NCI-H2081 treated with DMSO at 0.1 percent for 48 hours (cell line): Measurements from ENCODE around the gene CRISP3.
"Not testable (repeated sequence)": the region's sequence is repeated elsewhere in the genome, so short reads cannot be mapped to it uniquely, and the experiment has no call there.

Experiments
- DNase-seq: peaks from one replicate; lab custom pipeline; 2025; lab: John Stamatoyannopoulos, UW

CRISP3 gene

DNA sequence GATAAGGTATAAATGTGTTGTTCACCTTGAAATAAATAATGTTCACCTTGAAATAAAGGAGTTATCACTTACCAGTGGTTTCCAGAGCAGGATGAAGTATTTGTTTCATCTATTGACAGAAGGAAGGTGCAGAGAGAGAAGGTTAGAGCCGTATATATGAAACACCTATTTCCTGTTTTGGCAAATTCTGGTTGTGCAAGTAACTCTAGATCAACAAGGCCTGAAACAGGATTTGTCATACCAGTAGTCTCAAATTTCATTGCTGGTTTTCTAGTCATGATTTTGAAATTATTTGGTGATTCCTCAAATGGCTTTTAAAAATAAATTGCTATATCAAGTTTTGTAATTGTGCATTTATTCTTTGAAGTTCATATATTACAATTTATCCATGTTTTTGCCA, at the start of gene CRISP3:
CRISP3 (minus strand) TSS at position 130 of the 400 bp plus-strand sequence; CDS start at position 109, 21 bp downstream.
- DNase-seq, result no peak

GRCh38 chr6:49790341-49790740, 46.2 kb upstream of the CRISP3 start:
- DNase-seq, result no peak

DNA sequence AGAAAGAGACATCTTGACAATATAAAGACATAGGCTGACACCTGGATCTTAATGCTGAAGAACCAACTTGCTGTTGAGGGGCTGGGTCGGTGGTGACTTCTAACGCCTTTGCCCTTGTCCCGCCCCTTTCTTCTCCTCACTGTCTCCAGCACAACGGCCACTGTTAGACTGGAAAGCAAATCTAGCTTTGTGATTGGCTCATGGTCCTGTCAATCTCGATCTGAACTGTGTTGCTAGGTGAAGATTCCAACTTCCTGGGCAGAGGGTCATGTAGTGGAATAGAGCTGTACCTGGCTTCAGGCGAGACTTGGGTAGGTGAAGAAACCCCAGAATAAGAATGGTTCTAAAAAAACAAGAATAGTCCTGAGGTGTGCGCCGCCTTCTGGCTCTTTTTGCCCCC, 43.0 kb upstream of the CRISP3 start, which contains the start of gene PGK2:
PGK2 (minus strand) TSS at position 110 of the 400 bp plus-strand sequence; CDS start at position 12, 98 bp downstream.
- DNase-seq, result no peak

DNA sequence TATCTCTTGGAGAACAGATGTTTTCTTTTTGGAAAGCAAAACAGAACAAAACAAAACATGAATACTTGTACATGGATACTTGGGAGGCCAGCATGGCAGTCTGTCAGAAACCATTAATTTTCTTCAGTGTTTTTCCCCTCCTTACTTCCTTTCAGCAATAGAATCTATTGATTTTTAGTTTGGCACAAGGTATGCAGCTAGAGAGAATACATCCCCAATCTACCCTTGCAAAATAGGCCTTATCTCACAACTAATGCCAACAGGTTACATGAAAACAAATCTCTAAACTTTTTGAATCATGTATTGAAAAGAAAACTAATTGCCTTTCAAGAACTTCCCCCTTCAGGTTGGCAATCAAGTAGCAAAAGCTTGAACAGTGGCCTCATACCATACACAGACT, 40.1 kb upstream of the CRISP3 start:
- DNase-seq, result no peak

DNA sequence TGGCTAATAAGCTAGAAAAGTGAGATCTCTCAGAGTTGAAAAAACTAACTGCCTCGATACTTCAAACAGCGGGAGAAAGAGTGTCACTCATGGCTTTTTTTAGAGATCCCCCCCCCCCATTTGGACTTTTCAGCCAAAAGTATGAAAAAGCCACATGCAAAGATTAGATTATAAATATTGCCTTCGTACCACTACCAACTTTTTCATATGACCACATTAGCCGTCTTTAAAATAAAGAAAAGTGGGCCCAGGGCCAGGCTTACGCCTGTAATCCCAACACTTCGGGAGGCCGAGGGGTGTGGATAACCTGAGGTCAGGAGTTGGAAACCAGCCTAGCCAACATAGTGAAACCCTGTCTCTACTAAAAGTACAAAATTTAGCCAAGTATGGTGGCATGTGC, 38.5 kb upstream of the CRISP3 start:
- DNase-seq, result no peak

- DNase-seq, result no peak
Observed at GRCh38 chr6:49782293-49782692, 38.1 kb upstream of the CRISP3 start.

DNA sequence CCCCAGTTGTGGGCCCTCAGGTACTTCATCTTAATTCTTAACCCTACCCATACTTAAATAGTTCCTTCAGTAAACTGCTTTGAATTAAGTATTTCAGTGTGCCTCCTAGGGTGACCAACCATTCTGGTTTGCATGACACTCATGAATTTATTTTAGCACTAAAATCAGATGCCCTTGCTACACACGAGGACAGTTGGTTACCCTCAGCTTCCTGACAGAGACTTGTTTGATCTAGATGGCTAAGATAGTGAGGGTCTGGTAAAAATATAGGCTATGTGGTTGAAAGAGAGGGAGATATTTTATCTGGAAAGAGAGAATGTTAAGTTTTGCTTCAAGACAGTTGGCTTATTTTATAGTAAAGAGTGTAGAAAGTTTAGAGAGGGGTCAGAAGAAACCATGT, 32.3 kb upstream of the CRISP3 start:
- no peak for DNase-seq

GRCh38 chr6:49775043-49775442, 30.9 kb upstream of the CRISP3 start:
- DNase-seq, result no peak

- no peak for DNase-seq
Observed at GRCh38 chr6:49772285-49772684, 28.1 kb upstream of the CRISP3 start.

DNA sequence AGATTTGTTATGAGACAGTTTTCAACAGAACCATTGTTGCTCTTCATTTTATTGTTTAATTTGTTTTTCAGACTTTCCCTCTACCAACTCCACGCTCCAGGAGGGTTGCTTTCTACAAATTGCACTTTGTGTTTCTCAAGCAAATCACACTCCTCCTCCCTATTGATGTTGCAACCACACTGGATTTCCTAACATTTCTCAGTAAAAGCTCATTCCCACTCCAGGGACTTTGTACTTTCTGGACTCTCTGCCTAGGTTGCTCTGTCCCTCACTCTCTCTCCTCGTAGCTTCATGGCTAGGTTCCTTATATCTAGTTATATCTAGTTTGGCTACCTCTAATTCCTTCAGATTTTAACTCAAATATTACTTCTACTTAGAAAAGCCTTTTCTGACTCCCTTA, 22.6 kb upstream of the CRISP3 start:
- DNase-seq, result no peak

DNA sequence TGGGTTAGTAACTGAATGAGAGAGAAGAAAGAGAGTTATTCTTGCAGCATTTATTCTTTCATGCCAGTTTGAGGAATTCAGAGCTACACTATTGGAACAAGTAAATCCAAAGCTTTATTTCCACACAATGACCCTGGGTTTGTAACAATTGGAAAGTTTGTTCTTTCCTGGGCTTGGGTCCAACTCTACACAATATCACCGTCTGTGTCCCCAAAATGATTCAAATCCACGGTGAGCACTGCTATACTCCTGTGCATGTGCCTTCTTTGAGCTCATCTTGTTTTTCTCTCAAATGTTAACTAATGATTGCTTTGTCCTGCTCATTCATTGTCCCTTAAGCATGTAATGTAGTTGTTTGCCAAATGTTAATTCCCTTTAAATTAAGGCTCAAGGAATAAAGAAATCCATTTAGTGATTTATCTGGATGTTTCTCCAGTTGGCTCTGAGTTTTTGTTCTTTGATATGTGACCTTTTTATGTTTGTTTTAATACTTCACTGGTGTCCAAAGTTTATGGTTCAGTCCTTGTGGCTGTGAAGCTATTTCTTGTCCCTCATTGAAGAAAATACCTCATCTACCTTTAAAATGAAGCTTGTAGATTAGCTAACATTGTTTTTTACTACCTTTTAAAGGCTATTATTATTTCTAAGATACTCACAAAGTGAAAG, 20.5 kb upstream of the CRISP3 start:
- no peak for DNase-seq

DNA sequence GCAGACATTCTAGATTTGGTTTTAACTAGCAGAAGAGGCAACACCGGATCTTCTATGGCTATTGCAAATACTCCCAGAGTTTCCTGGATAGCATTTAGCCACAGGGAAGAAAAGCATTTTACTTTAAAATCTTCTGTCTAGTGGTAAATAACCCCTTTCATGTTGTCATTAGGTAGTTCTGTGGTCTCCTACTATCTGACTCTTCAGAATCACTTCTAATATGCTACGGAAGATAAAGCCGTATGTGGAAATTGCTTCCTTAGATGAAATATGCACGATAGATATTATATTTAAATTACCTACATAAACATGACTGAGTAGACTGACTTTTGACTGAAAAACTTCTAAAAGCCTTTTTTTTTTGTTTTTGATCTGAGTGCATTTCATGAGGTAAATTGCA, 759 bp downstream of the CRISP3 start:
- no peak for DNase-seq

DNA sequence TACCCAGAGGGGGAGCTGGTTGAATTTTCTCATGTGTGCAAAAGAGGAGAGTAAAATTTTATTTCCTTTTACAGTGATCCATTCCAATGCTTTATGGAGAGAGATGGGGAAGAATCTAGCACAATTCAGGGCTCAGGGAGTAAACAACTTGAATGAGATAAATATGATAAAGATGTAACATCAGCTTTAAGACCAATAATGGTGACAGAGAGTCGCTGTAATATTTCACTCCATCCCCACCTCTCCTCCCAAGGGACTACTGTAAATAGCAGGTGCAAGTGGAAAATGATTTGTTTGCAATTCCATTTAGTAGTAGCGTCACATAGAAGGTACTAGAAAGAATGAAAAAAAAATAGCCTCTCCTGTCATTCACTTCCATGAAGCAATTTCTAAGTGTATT, 4.8 kb downstream of the CRISP3 start:
- DNase-seq, result no peak

DNA sequence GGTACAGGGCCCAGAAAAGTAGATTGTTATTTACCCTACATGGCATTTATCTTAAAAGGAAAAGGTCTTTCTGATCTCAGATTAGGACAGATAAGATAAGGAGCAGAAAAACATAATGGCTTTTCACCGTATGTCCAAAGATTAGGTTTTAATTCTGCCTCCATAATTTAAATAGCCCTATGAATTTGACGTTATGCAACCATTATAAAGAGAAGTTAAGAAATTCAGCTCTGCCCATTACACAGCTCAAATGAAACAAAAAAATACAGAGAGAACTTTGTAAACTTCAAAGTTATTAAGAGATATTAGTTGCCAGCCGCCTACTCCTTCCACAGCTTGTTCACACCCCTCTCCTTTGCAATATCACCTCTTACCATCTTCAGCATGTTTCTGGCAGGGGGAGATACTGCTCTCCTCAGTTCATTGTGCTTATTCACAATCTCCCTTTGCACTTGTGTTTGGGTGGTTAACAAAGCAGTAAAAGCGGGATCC, 8.1 kb downstream of the CRISP3 start:
- DNase-seq, result no peak

DNA sequence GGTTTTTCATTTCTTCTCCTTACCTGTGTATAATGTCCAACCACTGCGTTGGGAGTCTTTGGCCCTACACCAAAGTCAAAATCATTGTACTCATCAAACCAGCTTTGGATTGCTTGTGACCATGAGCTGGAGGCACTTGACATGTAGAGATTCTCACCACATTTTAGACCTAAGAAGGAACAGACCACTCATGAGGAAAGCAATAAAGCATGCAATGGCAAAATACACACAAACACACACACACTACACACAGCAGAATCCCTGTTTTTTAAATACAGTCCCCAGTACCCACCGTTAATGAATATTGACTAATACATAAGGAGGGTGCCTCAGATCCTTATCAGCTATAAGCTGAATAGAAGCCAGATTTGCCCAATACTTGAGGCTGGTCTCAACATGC, 10.5 kb downstream of the CRISP3 start:
- DNase-seq, result no peak

GRCh38 chr6:49732781-49733180, 11.4 kb downstream of the CRISP3 start:
- no peak for DNase-seq

DNA sequence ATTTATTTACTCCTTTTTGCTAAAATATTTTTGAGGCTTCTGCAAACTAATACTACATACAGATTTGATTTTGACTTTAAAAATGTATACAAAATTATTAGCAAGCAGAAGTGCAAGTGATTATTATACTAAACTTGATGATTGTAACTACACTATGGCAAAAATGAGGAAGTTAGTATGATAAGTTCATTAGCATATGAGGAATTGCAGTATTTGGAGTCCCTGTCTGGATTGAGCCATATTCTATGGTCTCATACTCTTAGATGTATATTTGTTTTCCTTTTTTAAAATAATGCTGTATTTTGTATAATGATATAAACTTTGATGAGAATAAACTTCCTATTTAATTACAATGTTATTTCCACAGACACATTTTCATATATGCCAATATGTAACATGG, 13.9 kb downstream of the CRISP3 start:
- no peak for DNase-seq

DNA sequence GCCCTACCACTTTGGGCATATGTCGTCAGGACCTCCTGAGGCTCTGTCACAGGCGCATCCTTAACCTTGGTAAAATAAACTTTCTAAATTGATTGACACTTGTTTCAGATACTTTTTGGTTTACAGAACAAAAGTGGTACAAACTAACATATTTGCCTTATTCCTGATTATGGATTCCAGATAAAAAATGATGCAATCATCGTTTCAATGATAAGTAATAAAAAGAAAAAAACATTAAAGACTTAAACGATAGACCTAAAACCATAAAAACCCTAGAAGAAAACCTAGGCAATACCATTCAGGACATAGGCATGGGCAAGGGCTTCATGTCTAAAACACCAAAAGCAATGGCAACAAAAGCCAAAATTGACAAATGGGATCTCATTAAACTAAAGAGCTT, 20.3 kb downstream of the CRISP3 start:
- DNase-seq, result not testable (repeated sequence)

DNA sequence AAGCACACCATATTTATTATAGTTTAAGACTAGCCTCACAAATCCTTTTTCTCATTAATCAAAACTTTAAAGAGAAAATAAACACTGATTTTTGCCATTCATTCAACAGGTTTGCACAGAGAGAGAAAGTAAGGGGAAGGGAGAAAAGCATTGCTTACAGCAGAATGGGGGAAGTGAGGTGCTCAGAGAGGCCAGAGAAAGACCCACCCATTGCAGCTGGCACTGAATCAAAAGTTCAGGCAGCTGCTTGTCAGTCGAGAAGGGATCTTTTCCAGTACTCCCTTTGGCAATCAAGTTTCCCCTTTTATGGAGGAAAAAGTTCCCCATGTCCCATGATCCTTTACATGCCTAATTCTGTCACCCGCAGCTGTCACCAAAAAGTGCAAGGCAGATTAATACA, 22.9 kb downstream of the CRISP3 start:
- no peak for DNase-seq

GRCh38 chr6:49720372-49720771, 23.8 kb downstream of the CRISP3 start:
- DNase-seq, result no peak

- DNase-seq, result no peak
Observed at GRCh38 chr6:49713346-49713745, 30.8 kb downstream of the CRISP3 start, which contains the start of gene CRISP2. TSS of gene CRISP2 (minus strand) at chr6:49713543. CDS start at chr6:49709196, 4,347 bp downstream.

DNA sequence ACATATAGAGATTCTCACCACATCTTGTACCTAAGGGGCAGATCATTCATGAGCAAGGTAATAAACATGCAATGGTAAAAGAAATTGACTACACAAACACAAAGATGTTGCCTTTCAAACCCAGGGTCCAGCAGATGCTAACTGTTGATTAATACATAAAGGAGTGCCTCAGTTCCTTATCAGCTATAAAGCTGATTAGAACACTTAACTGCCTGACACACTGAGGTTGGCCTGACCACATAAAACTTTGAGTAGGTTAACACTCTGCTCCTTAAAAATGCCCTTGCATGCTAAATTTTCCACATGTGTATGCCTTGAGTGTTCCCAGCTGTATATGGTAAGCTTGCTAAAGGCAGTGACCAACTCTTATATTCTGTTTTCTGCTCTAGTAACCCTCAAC, 45.7 kb downstream of the CRISP3 start:
- no peak for DNase-seq

GRCh38 chr6:49693512-49693911, 50.7 kb downstream of the CRISP3 start:
- no peak for DNase-seq

GRCh38 chr6:49692534-49692933, 51.7 kb downstream of the CRISP3 start:
- DNase-seq, result no peak
